Mesodermal cell (in vitro differentiated cells): ENCODE data around the gene CTNND1.

Source experiments
- H3K27ac ChIP-seq: 2 replicates; pipeline ENCODE4 v1.7.0; 2013; ENCODE audit warnings: mild to moderate bottlenecking, low read depth, low read length, moderate library complexity; ENCODE audit not compliant: severe bottlenecking
- H3K36me3 ChIP-seq: 2 replicates; pipeline ENCODE4 v1.7.1; 2013; ENCODE audit warnings: mild to moderate bottlenecking, low read length, moderate library complexity; ENCODE audit not compliant: control insufficient read depth, insufficient read depth
- H3K4me1 ChIP-seq: one replicate; pipeline ENCODE4 v1.7.1; 2013; ENCODE audit warnings: mild to moderate bottlenecking, low read length; ENCODE audit not compliant: insufficient read depth, control insufficient read depth, poor library complexity, severe bottlenecking
- H3K4me3 ChIP-seq: 2 replicates; pipeline ENCODE4 v1.7.0; 2013; ENCODE audit warnings: low read length, control low read depth, mild to moderate bottlenecking; ENCODE audit not compliant: insufficient read depth, poor library complexity, severe bottlenecking; ENCODE audit errors: extremely low read depth
- H3K9me3 ChIP-seq: 2 replicates; pipeline ENCODE4 v1.7.1; 2013; ENCODE audit warnings: mild to moderate bottlenecking, low read length, moderate library complexity; ENCODE audit not compliant: control insufficient read depth
- WGBS, 2 experiments: methylation state at CpG; one replicate each; pipeline ENCODE4 v1.1.5; 2013; ENCODE audit warnings: missing lambda C conversion rate in 2 of 2; ENCODE audit not compliant: insufficient coverage in 2 of 2; 5-methylcytosine and 5-hydroxymethylcytosine counted together

Gene CTNND1

GRCh38 chr11:57763568-57763967, 2.0 kb downstream of the CTNND1 start:
- H3K36me3 ChIP-seq, result peaks cover 33% of the 10 kb centered on the region
- H3K4me1 ChIP-seq, result peaks cover 11% of the 10 kb centered on the region
- H3K27ac ChIP-seq, result peak overlapping the region; percentile 17
- WGBS, 2 experiments, result 0% methylated on average over 1 of the region's 1 CpG; no CpG with 5 or more reads in 1 of the 2 experiments
- peak overlapping the region; percentile 78 for H3K4me3 ChIP-seq
- no peaks in the 10 kb centered on the region for H3K9me3 ChIP-seq

- H3K36me3 ChIP-seq, result peaks cover 35% of the 10 kb centered on the region
- 20 to 40% methylated on average over 1 of the region's 4 CpGs for WGBS, 2 experiments
- H3K27ac ChIP-seq, result no peak overlapping the region
- H3K9me3 ChIP-seq, result no peaks in the 10 kb centered on the region
- H3K4me3 ChIP-seq, result peak overlapping the region; percentile 78
- peaks cover 11% of the 10 kb centered on the region for H3K4me1 ChIP-seq
These were observed 2.4 kb downstream of the CTNND1 start for GRCh38 chr11:57764021-57764420.

GRCh38 chr11:57764566-57764965, 3.0 kb downstream of the CTNND1 start:
- WGBS, 2 experiments, result 50% methylated on average over 2 of the region's 2 CpGs; no CpG with 5 or more reads in 1 of the 2 experiments
- Histone ChIP-seq H3K9me3 (no peaks in the 10 kb centered on the region), H3K4me3 (peak overlapping the region; percentile 78), H3K4me1 (peaks cover 11% of the 10 kb centered on the region), H3K36me3 (peaks cover 41% of the 10 kb centered on the region), H3K27ac (no peak overlapping the region)

- H3K27ac ChIP-seq, result no peak overlapping the region
- 100% methylated on average over 1 of the region's 2 CpGs; no CpG with 5 or more reads in 1 of the 2 experiments for WGBS, 2 experiments
- H3K36me3 ChIP-seq, result peaks cover 45% of the 10 kb centered on the region
- no peaks in the 10 kb centered on the region for H3K9me3 ChIP-seq
- H3K4me1 ChIP-seq, result peaks cover 11% of the 10 kb centered on the region
- H3K4me3 ChIP-seq, result peak overlapping the region; percentile 78
These were observed 3.4 kb downstream of the CTNND1 start for GRCh38 chr11:57764972-57765371.

- H3K27ac ChIP-seq, result no peak overlapping the region
- H3K4me3 ChIP-seq, result no peak overlapping the region
- no peaks in the 10 kb centered on the region for H3K9me3 ChIP-seq
- H3K36me3 ChIP-seq, result peaks cover 60% of the 10 kb centered on the region
- peaks cover 30% of the 10 kb centered on the region for H3K4me1 ChIP-seq
- WGBS, 2 experiments, result no CpG with 5 or more reads among the region's 1 CpG
These were observed 9.2 kb downstream of the CTNND1 start for GRCh38 chr11:57770793-57771192.

GRCh38 chr11:57771365-57771764, 9.8 kb downstream of the CTNND1 start:
- Histone ChIP-seq H3K36me3 (peaks cover 54% of the 10 kb centered on the region), H3K4me3 (no peak overlapping the region), H3K9me3 (no peaks in the 10 kb centered on the region), H3K4me1 (peaks cover 35% of the 10 kb centered on the region), H3K27ac (no peak overlapping the region)
- WGBS, 2 experiments, result 93 to 94% methylated on average over 1 of the region's 3 CpGs

- Histone ChIP-seq H3K36me3 (peaks cover 42% of the 10 kb centered on the region), H3K9me3 (no peaks in the 10 kb centered on the region), H3K27ac (peak overlapping the region; percentile 59), H3K4me3 (no peak overlapping the region), H3K4me1 (peaks cover 47% of the 10 kb centered on the region)
- WGBS, 2 experiments, result 88 to 93% methylated on average over 2 of the region's 4 CpGs
These were observed 11.0 kb downstream of the CTNND1 start for GRCh38 chr11:57772562-57772961.

- Histone ChIP-seq H3K27ac (peak overlapping the region; percentile 59), H3K9me3 (no peaks in the 10 kb centered on the region), H3K4me3 (no peak overlapping the region), H3K36me3 (peaks cover 37% of the 10 kb centered on the region), H3K4me1 (peaks cover 53% of the 10 kb centered on the region)
- WGBS, 2 experiments, result 100% methylated on average over 1 of the region's 5 CpGs; no CpG with 5 or more reads in 1 of the 2 experiments
These were observed 11.5 kb downstream of the CTNND1 start for GRCh38 chr11:57773026-57773598.

- no peaks in the 10 kb centered on the region for H3K9me3 ChIP-seq
- H3K4me3 ChIP-seq, result peak overlapping the region; percentile 11
- H3K36me3 ChIP-seq, result peaks cover 22% of the 10 kb centered on the region
- peaks cover 70% of the 10 kb centered on the region for H3K4me1 ChIP-seq
- WGBS, 2 experiments, result 96 to 100% methylated on average over 1 to 2 of the region's 5 CpGs
- peak overlapping the region; percentile 100 for H3K27ac ChIP-seq
These were observed 13.9 kb downstream of the CTNND1 start for GRCh38 chr11:57775491-57775890.

GRCh38 chr11:57776031-57776521, 14.5 kb downstream of the CTNND1 start:
- H3K4me3 ChIP-seq, result peak overlapping the region; percentile 11
- WGBS, 2 experiments, result 73% methylated on average over 1 of the region's 3 CpGs; no CpG with 5 or more reads in 1 of the 2 experiments

GRCh38 chr11:57776577-57777210, 15.1 kb downstream of the CTNND1 start:
- H3K4me3 ChIP-seq, result no peak overlapping the region
- H3K27ac ChIP-seq, result peak overlapping the region; percentile 100
- H3K4me1 ChIP-seq, result peaks cover 82% of the 10 kb centered on the region
- no peaks in the 10 kb centered on the region for H3K9me3 ChIP-seq
- H3K36me3 ChIP-seq, result peaks cover 14% of the 10 kb centered on the region
- WGBS, 2 experiments, result 20% methylated on average over 1 of the region's 2 CpGs; no CpG with 5 or more reads in 1 of the 2 experiments

More at GRCh38 chr11:57776031-57776521, 14.5 kb downstream of the CTNND1 start:
- peaks cover 18% of the 10 kb centered on the region for H3K36me3 ChIP-seq
- no peaks in the 10 kb centered on the region for H3K9me3 ChIP-seq
- H3K4me1 ChIP-seq, result peaks cover 75% of the 10 kb centered on the region
- H3K27ac ChIP-seq, result peak overlapping the region; percentile 100
